Cerebellar cortex (tissue), 1 donor: ENCODE data around the gene NUDT9.
A peak's percentile ranks its signal among the peaks of the same experiment; 100 is the strongest.
"Not testable (repeated sequence)": the region's sequence is repeated elsewhere in the genome, so short reads cannot be mapped to it uniquely, and the experiment has no call there.

Experiments used
- DNase-seq: peaks from one replicate; pipeline ENCODE4 v3.0.0-alpha.2; 2015; ENCODE audit warnings: low spot score

NUDT9 gene

GRCh38 chr4:87422104-87423052, at the start of gene NUDT9:
TSS of gene NUDT9 (plus strand) at chr4:87422573. CDS start at chr4:87422906, 333 bp downstream.
- DNase-seq = peak; percentile 96

- DNase-seq = peak; percentile 77
Observed at GRCh38 chr4:87375719-87376291, 46.6 kb upstream of the NUDT9 start.

GRCh38 chr4:87377816-87378215, 44.6 kb upstream of the NUDT9 start:
- no peak for DNase-seq

- no peak for DNase-seq
Observed at GRCh38 chr4:87382116-87382515, 40.3 kb upstream of the NUDT9 start.

- DNase-seq = no peak
Observed at GRCh38 chr4:87382931-87383330, 39.4 kb upstream of the NUDT9 start.

- not testable (repeated sequence) for DNase-seq
Observed at GRCh38 chr4:87384466-87385132, 37.8 kb upstream of the NUDT9 start.

GRCh38 chr4:87387237-87387636, 35.1 kb upstream of the NUDT9 start:
- DNase-seq = no peak

- no peak for DNase-seq
Observed at GRCh38 chr4:87388901-87389300, 33.5 kb upstream of the NUDT9 start.

- not testable (repeated sequence) for DNase-seq
Observed at GRCh38 chr4:87390055-87390454, 32.3 kb upstream of the NUDT9 start.

GRCh38 chr4:87390551-87390890, 31.9 kb upstream of the NUDT9 start:
- DNase-seq = no peak

- DNase-seq = peak; percentile 96
Observed at GRCh38 chr4:87390891-87391575, 31.3 kb upstream of the NUDT9 start, which contains the start of gene HSD17B11. TSS of gene HSD17B11 (minus strand) at chr4:87391188. CDS start at chr4:87391070, 118 bp downstream.

- DNase-seq = peak; percentile 26
Observed at GRCh38 chr4:87391576-87392054, 30.8 kb upstream of the NUDT9 start.

- no peak for DNase-seq
Observed at GRCh38 chr4:87392183-87392582, 30.2 kb upstream of the NUDT9 start.

GRCh38 chr4:87395073-87395472, 27.3 kb upstream of the NUDT9 start:
- not testable (repeated sequence) for DNase-seq

- not testable (repeated sequence) for DNase-seq
Observed at GRCh38 chr4:87395851-87396250, 26.5 kb upstream of the NUDT9 start.

GRCh38 chr4:87399148-87399547, 23.2 kb upstream of the NUDT9 start:
- DNase-seq = no peak

GRCh38 chr4:87399954-87400353, 22.4 kb upstream of the NUDT9 start:
- no peak for DNase-seq

- DNase-seq = not testable (repeated sequence)
Observed at GRCh38 chr4:87403732-87404131, 18.6 kb upstream of the NUDT9 start.

- DNase-seq = no peak
Observed at GRCh38 chr4:87405211-87405820, 17.1 kb upstream of the NUDT9 start.

- DNase-seq = no peak
Observed at GRCh38 chr4:87406462-87406861, 15.9 kb upstream of the NUDT9 start.

- not testable (repeated sequence) for DNase-seq
Observed at GRCh38 chr4:87406902-87407301, 15.5 kb upstream of the NUDT9 start.
